ENCODE measurements around the gene TCF7. TPM values are rescaled to one million over a fixed set of nuclear protein-coding genes. Genes with fewer than 3 reads are reported as not detected.

The TCF7 gene
- total RNA-seq, 1 donor from 2014 or later: 8.5 TPM

- DNase-seq (ENCODE audit: low spot score) (no peak), ATAC-seq (no peak)
- intact Hi-C loops (cut with DNase I): no loop called here
These were observed 4.1 kb upstream of the TCF7 start for GRCh38 chr5:134110382-134110781.

GRCh38 chr5:134111741-134112647 is 2.5 kb upstream of the TCF7 start:
- ATAC-seq (no peak), DNase-seq (ENCODE audit: low spot score) (no peak)
- intact Hi-C loops (cut with DNase I): no loop called here

GRCh38 chr5:134112726-134113362 is 1.6 kb upstream of the TCF7 start:
- ATAC-seq: peak; percentile 2
- DNase-seq (ENCODE audit: low spot score): no peak
- intact Hi-C loops (cut with DNase I): no loop called here

GRCh38 chr5:134113363-134113889 is 1.1 kb upstream of the TCF7 start:
- DNase-seq (ENCODE audit: low spot score): no peak
- ATAC-seq: peak; percentile 24
- intact Hi-C loops (cut with DNase I): no loop called here

GRCh38 chr5:134114886-134115805 is 665 bp downstream of the TCF7 start:
- intact Hi-C loops (cut with DNase I): no loop called here
- ATAC-seq: no peak
- no peak for DNase-seq (ENCODE audit: low spot score)

GRCh38 chr5:134115806-134116175 is 1.3 kb downstream of the TCF7 start:
- ATAC-seq: no peak
- intact Hi-C loops (cut with DNase I): no loop called here
- no peak for DNase-seq (ENCODE audit: low spot score)

GRCh38 chr5:134116286-134116685 is 1.8 kb downstream of the TCF7 start:
- intact Hi-C loops (cut with DNase I): no loop called here
- DNase-seq (ENCODE audit: low spot score) (no peak), ATAC-seq (no peak)

GRCh38 chr5:134116789-134117761 is 2.6 kb downstream of the TCF7 start:
- DNase-seq (ENCODE audit: low spot score) (no peak), ATAC-seq (no peak)

GRCh38 chr5:134118212-134118835 is 3.8 kb downstream of the TCF7 start:
- ATAC-seq (no peak), DNase-seq (ENCODE audit: low spot score) (no peak)
- intact Hi-C loops (cut with DNase I): no loop called here

More at GRCh38 chr5:134116789-134117761, 2.6 kb downstream of the TCF7 start:
- intact Hi-C loops (cut with DNase I): no loop called here

- intact Hi-C loops (cut with DNase I): no loop called here
- DNase-seq (ENCODE audit: low spot score): no peak
- no peak for ATAC-seq
These were observed 5.2 kb downstream of the TCF7 start for GRCh38 chr5:134119720-134120119.

GRCh38 chr5:134120386-134121138 is 6.1 kb downstream of the TCF7 start:
- intact Hi-C loops (cut with DNase I): no loop called here
- DNase-seq (ENCODE audit: low spot score): no peak
- no peak for ATAC-seq

GRCh38 chr5:134122530-134122929 is 8.0 kb downstream of the TCF7 start:
- DNase-seq (ENCODE audit: low spot score): no peak
- ATAC-seq: no peak
- intact Hi-C loops (cut with DNase I): no loop called here

- DNase-seq (ENCODE audit: low spot score) (no peak), ATAC-seq (no peak)
- intact Hi-C loops (cut with DNase I): no loop called here
These were observed 8.9 kb downstream of the TCF7 start for GRCh38 chr5:134123360-134123759.

GRCh38 chr5:134124289-134125038 is 10.0 kb downstream of the TCF7 start:
- ATAC-seq (no peak), DNase-seq (ENCODE audit: low spot score) (no peak)
- intact Hi-C loops (cut with DNase I): no loop called here

GRCh38 chr5:134125039-134126015 is 10.8 kb downstream of the TCF7 start:
- peak; percentile 78 for ATAC-seq
- DNase-seq (ENCODE audit: low spot score): peak; percentile 75
- intact Hi-C loops (cut with DNase I): no loop called here

Measured in sciatic nerve (tissue), 2 donors.